ENCODE measurements around the gene CCDC24. TPM values are rescaled to one million over a fixed set of nuclear protein-coding genes. Genes with fewer than 3 reads are reported as not detected.

CCDC24 gene
- total and polyA plus RNA-seq, 2 donors (not counting 1 experiment from before 2014, with no cell fraction given) = 0.94 to 3.5 TPM

DNA sequence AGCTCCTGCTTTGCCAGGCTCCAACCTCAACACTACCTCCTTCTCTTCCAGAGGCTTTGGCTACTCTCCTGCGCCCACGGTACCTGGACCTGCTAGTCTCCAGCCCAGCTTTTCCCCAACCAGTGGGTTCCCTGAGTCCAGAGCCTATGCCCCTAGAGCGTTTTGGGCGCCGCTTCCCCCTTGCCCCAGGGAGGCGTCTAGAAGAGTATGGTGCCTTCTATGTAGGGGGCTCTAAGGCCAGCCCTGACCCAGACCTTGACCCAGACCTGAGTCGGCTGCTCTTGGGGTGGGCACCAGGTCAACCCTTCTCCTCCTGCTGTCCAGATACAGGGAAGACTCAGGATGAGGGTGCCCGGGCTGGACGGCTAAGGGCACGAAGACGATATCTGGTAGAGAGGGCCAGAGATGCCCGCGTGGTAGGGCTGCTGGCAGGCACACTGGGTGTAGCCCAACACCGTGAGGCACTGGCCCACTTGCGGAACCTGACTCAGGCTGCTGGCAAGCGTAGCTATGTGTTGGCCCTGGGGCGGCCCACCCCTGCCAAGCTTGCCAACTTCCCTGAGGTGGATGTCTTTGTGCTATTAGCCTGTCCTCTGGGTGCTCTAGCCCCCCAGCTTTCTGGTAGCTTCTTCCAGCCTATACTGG, 19.9 kb upstream of the CCDC24 start:
- no peaks in the 10 kb centered on the region for H3K9me3 ChIP-seq (ENCODE audit: control insufficient read depth, insufficient read depth, low read depth, low read length)
- no peak overlapping the region for H3K4me2 ChIP-seq (ENCODE audit: extremely low read depth, insufficient read depth, low read length)
- no peaks in the 10 kb centered on the region for H4K20me1 ChIP-seq (ENCODE audit: control insufficient read depth, extremely low read depth, insufficient read depth, low read length)
- H3K9ac ChIP-seq (ENCODE audit: insufficient read depth, low read length) = no peak overlapping the region
- H2AFZ ChIP-seq (ENCODE audit: low read length) = no peak overlapping the region
- H3K27me3 ChIP-seq (ENCODE audit: control insufficient read depth, insufficient read depth, low read length) = no peaks in the 10 kb centered on the region
- H3K4me3 ChIP-seq (replicated peaks in 1 of 4; ENCODE audit: control extremely low read depth in 1 of 4, insufficient read depth in 1 of 4, low read depth in 3 of 4, low read length in 4 of 4) = no peak overlapping the region
- TF ChIP-seq, protein P1, sequence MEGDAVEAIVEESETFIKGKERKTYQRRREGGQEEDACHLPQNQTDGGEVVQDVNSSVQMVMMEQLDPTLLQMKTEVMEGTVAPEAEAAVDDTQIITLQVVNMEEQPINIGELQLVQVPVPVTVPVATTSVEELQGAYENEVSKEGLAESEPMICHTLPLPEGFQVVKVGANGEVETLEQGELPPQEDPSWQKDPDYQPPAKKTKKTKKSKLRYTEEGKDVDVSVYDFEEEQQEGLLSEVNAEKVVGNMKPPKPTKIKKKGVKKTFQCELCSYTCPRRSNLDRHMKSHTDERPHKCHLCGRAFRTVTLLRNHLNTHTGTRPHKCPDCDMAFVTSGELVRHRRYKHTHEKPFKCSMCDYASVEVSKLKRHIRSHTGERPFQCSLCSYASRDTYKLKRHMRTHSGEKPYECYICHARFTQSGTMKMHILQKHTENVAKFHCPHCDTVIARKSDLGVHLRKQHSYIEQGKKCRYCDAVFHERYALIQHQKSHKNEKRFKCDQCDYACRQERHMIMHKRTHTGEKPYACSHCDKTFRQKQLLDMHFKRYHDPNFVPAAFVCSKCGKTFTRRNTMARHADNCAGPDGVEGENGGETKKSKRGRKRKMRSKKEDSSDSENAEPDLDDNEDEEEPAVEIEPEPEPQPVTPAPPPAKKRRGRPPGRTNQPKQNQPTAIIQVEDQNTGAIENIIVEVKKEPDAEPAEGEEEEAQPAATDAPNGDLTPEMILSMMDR (conservative IDR thresholded peaks at IDR 0.05 in 1 of 2, IDR thresholded peaks at IDR 0.05 in 1 of 2; ENCODE audit: low read depth in 1 of 2, low read length in 2 of 2) = no peak
- no peak for TF ChIP-seq EZH2 (IDR thresholded peaks at IDR 0.05; ENCODE audit: low read length, missing control alignments)
- DNase-seq (ENCODE audit: low read depth in 2 of 2) = no peak
- H3K79me2 ChIP-seq (ENCODE audit: control insufficient read depth, insufficient read depth, low read length) = peaks cover 21% of the 10 kb centered on the region
- peaks cover 8% of the 10 kb centered on the region for H3K36me3 ChIP-seq (ENCODE audit: control insufficient read depth, insufficient read depth, low read length)
- H3K27ac ChIP-seq (ENCODE audit: insufficient read depth, low read length) = no peak overlapping the region
- H3K4me1 ChIP-seq (ENCODE audit: control insufficient read depth, extremely low read depth, insufficient read depth, low read length) = peaks cover 9% of the 10 kb centered on the region

DNA sequence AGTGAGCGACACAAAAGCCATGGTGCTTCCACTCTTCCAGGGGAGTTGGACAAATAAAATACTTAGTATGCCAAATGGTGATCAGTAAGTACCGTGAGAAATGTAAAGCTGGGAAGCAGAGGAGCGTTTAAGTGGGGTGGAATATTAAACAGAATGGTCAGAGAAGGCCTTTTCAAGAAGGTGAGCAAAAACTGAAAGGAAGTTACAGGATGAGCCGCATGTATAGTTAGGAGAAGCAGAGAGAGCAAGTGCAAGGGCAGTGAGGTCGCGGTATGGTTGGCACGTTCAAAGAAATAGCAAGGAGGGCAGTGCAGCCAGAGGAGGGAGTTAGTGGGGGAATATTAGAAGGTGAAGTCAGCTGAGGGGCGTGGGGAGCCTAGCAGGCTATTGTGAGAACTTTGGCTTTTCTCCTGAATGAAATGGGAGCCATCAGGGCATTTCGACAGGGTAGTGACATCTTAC, 17.4 kb upstream of the CCDC24 start:
- H3K27me3 ChIP-seq (ENCODE audit: control insufficient read depth, insufficient read depth, low read length) = no peaks in the 10 kb centered on the region
- H3K9ac ChIP-seq (ENCODE audit: insufficient read depth, low read length) = no peak overlapping the region
- no peak overlapping the region for H2AFZ ChIP-seq (ENCODE audit: low read length)
- TF ChIP-seq, protein P1 (conservative IDR thresholded peaks at IDR 0.05 in 1 of 2, IDR thresholded peaks at IDR 0.05 in 1 of 2; ENCODE audit: low read depth in 1 of 2, low read length in 2 of 2) = no peak
- no peak for TF ChIP-seq EZH2 (IDR thresholded peaks at IDR 0.05; ENCODE audit: low read length, missing control alignments)
- no peaks in the 10 kb centered on the region for H3K9me3 ChIP-seq (ENCODE audit: control insufficient read depth, insufficient read depth, low read depth, low read length)
- H3K79me2 ChIP-seq (ENCODE audit: control insufficient read depth, insufficient read depth, low read length) = peaks cover 26% of the 10 kb centered on the region
- no peaks in the 10 kb centered on the region for H4K20me1 ChIP-seq (ENCODE audit: control insufficient read depth, extremely low read depth, insufficient read depth, low read length)
- H3K36me3 ChIP-seq (ENCODE audit: control insufficient read depth, insufficient read depth, low read length) = peaks cover 15% of the 10 kb centered on the region
- H3K4me3 ChIP-seq (replicated peaks in 1 of 4; ENCODE audit: control extremely low read depth in 1 of 4, insufficient read depth in 1 of 4, low read depth in 3 of 4, low read length in 4 of 4) = peak overlapping the region in 3 of 4 experiments; percentile 73 to 87 (median 86)
- peaks cover 11% of the 10 kb centered on the region for H3K4me1 ChIP-seq (ENCODE audit: control insufficient read depth, extremely low read depth, insufficient read depth, low read length)
- peak overlapping the region; percentile 72 for H3K4me2 ChIP-seq (ENCODE audit: extremely low read depth, insufficient read depth, low read length)
- no peak overlapping the region for H3K27ac ChIP-seq (ENCODE audit: insufficient read depth, low read length)
- no peak for DNase-seq (ENCODE audit: low read depth in 2 of 2)

DNA sequence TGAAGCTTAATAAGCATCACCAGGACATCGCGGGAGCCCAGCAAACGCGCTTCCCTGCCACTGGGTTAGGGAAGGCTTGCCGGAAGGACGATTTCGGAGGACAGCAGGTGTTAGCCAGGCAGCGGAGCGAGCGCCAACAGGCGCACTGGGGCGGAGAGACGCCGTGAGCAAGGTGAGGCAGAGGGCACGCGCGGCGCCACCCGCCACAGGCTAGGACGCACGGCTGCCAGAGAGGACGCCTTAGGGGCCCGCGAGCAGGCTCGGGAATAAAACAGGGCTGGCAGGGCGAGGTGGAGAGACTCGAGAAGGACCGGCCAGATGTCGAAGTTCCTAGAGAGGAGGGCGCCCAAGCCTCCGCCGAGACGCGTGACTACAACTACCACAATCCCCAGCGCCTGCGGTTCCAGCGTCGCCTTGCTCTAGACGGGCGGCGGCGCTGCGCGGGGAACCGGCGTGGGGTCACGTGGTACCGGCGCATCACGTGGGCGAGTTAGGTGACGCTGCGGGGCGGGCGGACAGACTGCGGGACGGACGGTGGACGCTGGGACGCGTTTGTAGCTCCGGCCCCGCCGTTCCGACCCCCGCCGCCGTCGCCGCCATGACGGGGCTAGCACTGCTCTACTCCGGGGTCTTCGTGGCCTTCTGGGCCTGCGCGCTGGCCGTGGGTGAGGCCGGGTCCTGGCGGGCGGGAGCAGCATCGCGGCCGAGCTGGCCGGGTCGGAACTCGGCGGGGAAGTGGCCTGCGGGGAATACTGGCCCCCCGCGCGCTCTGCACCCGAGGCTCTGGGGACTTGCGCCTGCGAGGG, 16.8 kb upstream of the CCDC24 start, which contains the start of gene ATP6V0B:
TSS of gene ATP6V0B (plus strand) at position 518 of the 806 bp plus-strand sequence. CDS start at position 599, 81 bp downstream.
- H3K4me1 ChIP-seq (ENCODE audit: control insufficient read depth, extremely low read depth, insufficient read depth, low read length) = peaks cover 11% of the 10 kb centered on the region
- TF ChIP-seq EZH2 (IDR thresholded peaks at IDR 0.05; ENCODE audit: low read length, missing control alignments) = no peak
- TF ChIP-seq, protein P1 (conservative IDR thresholded peaks at IDR 0.05 in 1 of 2, IDR thresholded peaks at IDR 0.05 in 1 of 2; ENCODE audit: low read depth in 1 of 2, low read length in 2 of 2) = peak; percentile 4 to 19
- H3K4me2 ChIP-seq (ENCODE audit: extremely low read depth, insufficient read depth, low read length) = peak within 1 kb of the TSS; percentile 72
- peak within 1 kb of the TSS; percentile 70 to 87 (median 86) for H3K4me3 ChIP-seq (replicated peaks in 1 of 4; ENCODE audit: control extremely low read depth in 1 of 4, insufficient read depth in 1 of 4, low read depth in 3 of 4, low read length in 4 of 4)
- no peaks in the 10 kb centered on the region for H3K9me3 ChIP-seq (ENCODE audit: control insufficient read depth, insufficient read depth, low read depth, low read length)
- peaks cover 26% of the 10 kb centered on the region for H3K79me2 ChIP-seq (ENCODE audit: control insufficient read depth, insufficient read depth, low read length)
- H3K27me3 ChIP-seq (ENCODE audit: control insufficient read depth, insufficient read depth, low read length) = no peaks in the 10 kb centered on the region
- no peaks in the 10 kb centered on the region for H4K20me1 ChIP-seq (ENCODE audit: control insufficient read depth, extremely low read depth, insufficient read depth, low read length)
- peak within 1 kb of the TSS; percentile 90 for H3K9ac ChIP-seq (ENCODE audit: insufficient read depth, low read length)
- peak within 1 kb of the TSS; percentile 83 for H3K27ac ChIP-seq (ENCODE audit: insufficient read depth, low read length)
- H3K36me3 ChIP-seq (ENCODE audit: control insufficient read depth, insufficient read depth, low read length) = peaks cover 15% of the 10 kb centered on the region
- DNase-seq (ENCODE audit: low read depth in 2 of 2) = peak; percentile 90 to 92
- H2AFZ ChIP-seq (ENCODE audit: low read length) = peak within 1 kb of the TSS; percentile 87
